ENCODE data around the gene KPNA4. TPM values are rescaled to one million over a fixed set of nuclear protein-coding genes. Genes with fewer than 3 reads are reported as not detected.
"Not testable (repeated sequence)": the region's sequence is repeated elsewhere in the genome, so short reads cannot be mapped to it uniquely, and the experiment has no call there.

Gene KPNA4
- total and polyA plus RNA-seq, 4 donors, result 12.5 to 61.1 (median 39.6) TPM

- Histone ChIP-seq H3K27ac (ENCODE audit: low read depth in 1 of 2, low read length in 2 of 2) (no peak overlapping the region), H3K9me3 (ENCODE audit: control insufficient read depth, low read length) (peaks cover 2% of the 10 kb centered on the region), H3K27me3 (ENCODE audit: control insufficient read depth in 1 of 2, insufficient read depth in 2 of 2, low read length in 1 of 2) (no peaks in the 10 kb centered on the region), H3K4me3 (ENCODE audit: low read length in 2 of 2) (no peak overlapping the region), H3K4me1 (ENCODE audit: control insufficient read depth in 1 of 2, insufficient read depth in 2 of 2, low read length in 2 of 2) (peaks cover 0 to 1% of the 10 kb centered on the region in 2 donors), H3K36me3 (ENCODE audit: control insufficient read depth in 1 of 2, insufficient read depth in 2 of 2, low read length in 1 of 2) (no peaks in the 10 kb centered on the region)
- ATAC-seq (ENCODE audit: low FRiP score) (no peak), DNase-seq (no peak)
- intact Hi-C loops (cut with DNase I), result no loop called here
- WGBS, 2 donors, result 9 to 11% methylated on average over 2 of the region's 2 CpGs
Observed at GRCh38 chr3:160577093-160577492, 11.7 kb upstream of the KPNA4 start.

GRCh38 chr3:160576621-160577020 lies 11.2 kb upstream of the KPNA4 start:
- intact Hi-C loops (cut with DNase I), result no loop called here
- DNase-seq, result no peak
- no peaks in the 10 kb centered on the region for H3K36me3 ChIP-seq (ENCODE audit: control insufficient read depth in 1 of 2, insufficient read depth in 2 of 2, low read length in 1 of 2)
- peaks cover 0 to 1% of the 10 kb centered on the region in 2 donors for H3K4me1 ChIP-seq (ENCODE audit: control insufficient read depth in 1 of 2, insufficient read depth in 2 of 2, low read length in 2 of 2)
- no peak for ATAC-seq (ENCODE audit: low FRiP score)
- no peak overlapping the region for H3K4me3 ChIP-seq (ENCODE audit: low read length in 2 of 2)
- H3K27ac ChIP-seq (ENCODE audit: low read depth in 1 of 2, low read length in 2 of 2), result no peak overlapping the region
- H3K9me3 ChIP-seq (ENCODE audit: control insufficient read depth, low read length), result peaks cover 2% of the 10 kb centered on the region
- H3K27me3 ChIP-seq (ENCODE audit: control insufficient read depth in 1 of 2, insufficient read depth in 2 of 2, low read length in 1 of 2), result no peaks in the 10 kb centered on the region

GRCh38 chr3:160575589-160575988 lies 10.2 kb upstream of the KPNA4 start:
- intact Hi-C loops (cut with DNase I), result no loop called here
- Histone ChIP-seq H3K4me3 (ENCODE audit: low read length in 2 of 2) (no peak overlapping the region), H3K36me3 (ENCODE audit: control insufficient read depth in 1 of 2, insufficient read depth in 2 of 2, low read length in 1 of 2) (no peaks in the 10 kb centered on the region), H3K27me3 (ENCODE audit: control insufficient read depth in 1 of 2, insufficient read depth in 2 of 2, low read length in 1 of 2) (no peaks in the 10 kb centered on the region), H3K4me1 (ENCODE audit: control insufficient read depth in 1 of 2, insufficient read depth in 2 of 2, low read length in 2 of 2) (peaks cover 0 to 1% of the 10 kb centered on the region in 2 donors), H3K9me3 (ENCODE audit: control insufficient read depth, low read length) (no peaks in the 10 kb centered on the region), H3K27ac (ENCODE audit: low read depth in 1 of 2, low read length in 2 of 2) (no peak overlapping the region)
- DNase-seq (no peak), ATAC-seq (ENCODE audit: low FRiP score) (no peak)
- WGBS, 2 donors, result 57 to 70% methylated on average over 1 of the region's 1 CpG

GRCh38 chr3:160574636-160575035 lies 9.3 kb upstream of the KPNA4 start:
- ATAC-seq (ENCODE audit: low FRiP score), result no peak
- Histone ChIP-seq H3K27ac (ENCODE audit: low read depth in 1 of 2, low read length in 2 of 2) (no peak overlapping the region), H3K4me1 (ENCODE audit: control insufficient read depth in 1 of 2, insufficient read depth in 2 of 2, low read length in 2 of 2) (peaks cover 0 to 1% of the 10 kb centered on the region in 2 donors), H3K27me3 (ENCODE audit: control insufficient read depth in 1 of 2, insufficient read depth in 2 of 2, low read length in 1 of 2) (no peaks in the 10 kb centered on the region), H3K36me3 (ENCODE audit: control insufficient read depth in 1 of 2, insufficient read depth in 2 of 2, low read length in 1 of 2) (no peaks in the 10 kb centered on the region), H3K9me3 (ENCODE audit: control insufficient read depth, low read length) (no peaks in the 10 kb centered on the region), H3K4me3 (ENCODE audit: low read length in 2 of 2) (no peak overlapping the region)
- DNase-seq, result no peak
- WGBS, 2 donors, result 94 to 95% methylated on average over 3 of the region's 3 CpGs
- intact Hi-C loops (cut with DNase I), result no loop called here

- H3K4me1 ChIP-seq (ENCODE audit: control insufficient read depth in 1 of 2, insufficient read depth in 2 of 2, low read length in 2 of 2); DNase-seq; intact Hi-C loops (cut with DNase I); ATAC-seq (ENCODE audit: low FRiP score); H3K27me3 ChIP-seq (ENCODE audit: control insufficient read depth in 1 of 2, insufficient read depth in 2 of 2, low read length in 1 of 2); H3K27ac ChIP-seq (ENCODE audit: low read depth in 1 of 2, low read length in 2 of 2); H3K4me3 ChIP-seq (ENCODE audit: low read length in 2 of 2); H3K36me3 ChIP-seq (ENCODE audit: control insufficient read depth in 1 of 2, insufficient read depth in 2 of 2, low read length in 1 of 2); H3K9me3 ChIP-seq (ENCODE audit: control insufficient read depth, low read length): not testable (repeated sequence)
- 97% methylated on average over 35 of the region's 35 CpGs for WGBS, 2 donors
Observed at GRCh38 chr3:160573955-160574525, 8.7 kb upstream of the KPNA4 start.

- H3K4me1 ChIP-seq (ENCODE audit: control insufficient read depth in 1 of 2, insufficient read depth in 2 of 2, low read length in 2 of 2), result no peaks in the 10 kb centered on the region
- no peak for ATAC-seq (ENCODE audit: low FRiP score)
- H3K36me3 ChIP-seq (ENCODE audit: control insufficient read depth in 1 of 2, insufficient read depth in 2 of 2, low read length in 1 of 2), result no peaks in the 10 kb centered on the region
- no peak for DNase-seq
- H3K9me3 ChIP-seq (ENCODE audit: control insufficient read depth, low read length), result no peaks in the 10 kb centered on the region
- H3K4me3 ChIP-seq (ENCODE audit: low read length in 2 of 2), result no peak overlapping the region
- intact Hi-C loops (cut with DNase I), result loop anchor here (10.0 kb wide), 2 partner anchors 185 to 375 kb away; partner anchors contain the start of gene PPM1L (in 2 of the 2)
- 91% methylated on average over 4 of the region's 4 CpGs for WGBS, 2 donors
- no peak overlapping the region for H3K27ac ChIP-seq (ENCODE audit: low read depth in 1 of 2, low read length in 2 of 2)
- no peaks in the 10 kb centered on the region for H3K27me3 ChIP-seq (ENCODE audit: control insufficient read depth in 1 of 2, insufficient read depth in 2 of 2, low read length in 1 of 2)
Observed at GRCh38 chr3:160569894-160570652, 4.7 kb upstream of the KPNA4 start.

- ATAC-seq (ENCODE audit: low FRiP score), result no peak
- Histone ChIP-seq H3K27ac (ENCODE audit: low read depth in 1 of 2, low read length in 2 of 2) (no peak overlapping the region), H3K27me3 (ENCODE audit: control insufficient read depth in 1 of 2, insufficient read depth in 2 of 2, low read length in 1 of 2) (no peaks in the 10 kb centered on the region), H3K4me1 (ENCODE audit: control insufficient read depth in 1 of 2, insufficient read depth in 2 of 2, low read length in 2 of 2) (no peaks in the 10 kb centered on the region), H3K36me3 (ENCODE audit: control insufficient read depth in 1 of 2, insufficient read depth in 2 of 2, low read length in 1 of 2) (no peaks in the 10 kb centered on the region), H3K9me3 (ENCODE audit: control insufficient read depth, low read length) (no peaks in the 10 kb centered on the region), H3K4me3 (ENCODE audit: low read length in 2 of 2) (no peak overlapping the region)
- 94 to 97% methylated on average over 10 of the region's 10 CpGs for WGBS, 2 donors
- intact Hi-C loops (cut with DNase I), result loop anchor here (10.0 kb wide), 2 partner anchors 186 to 376 kb away; partner anchors contain the start of gene PPM1L (in 2 of the 2)
- no peak for DNase-seq
Observed at GRCh38 chr3:160568989-160569388, 3.6 kb upstream of the KPNA4 start.

- ATAC-seq (ENCODE audit: low FRiP score) (no peak), DNase-seq (no peak)
- Histone ChIP-seq H3K27ac (ENCODE audit: low read depth in 1 of 2, low read length in 2 of 2) (no peak overlapping the region), H3K4me3 (ENCODE audit: low read length in 2 of 2) (no peak overlapping the region), H3K9me3 (ENCODE audit: control insufficient read depth, low read length) (no peaks in the 10 kb centered on the region), H3K4me1 (ENCODE audit: control insufficient read depth in 1 of 2, insufficient read depth in 2 of 2, low read length in 2 of 2) (no peaks in the 10 kb centered on the region), H3K27me3 (ENCODE audit: control insufficient read depth in 1 of 2, insufficient read depth in 2 of 2, low read length in 1 of 2) (no peaks in the 10 kb centered on the region), H3K36me3 (ENCODE audit: control insufficient read depth in 1 of 2, insufficient read depth in 2 of 2, low read length in 1 of 2) (no peaks in the 10 kb centered on the region)
- intact Hi-C loops (cut with DNase I), result loop anchor here (10.0 kb wide), 2 partner anchors 187 to 377 kb away; partner anchors contain the start of gene PPM1L (in 2 of the 2)
- WGBS, 2 donors, result 95 to 98% methylated on average over 3 of the region's 3 CpGs
Observed at GRCh38 chr3:160567774-160568173, 2.4 kb upstream of the KPNA4 start.

- H3K36me3 ChIP-seq (ENCODE audit: control insufficient read depth in 1 of 2, insufficient read depth in 2 of 2, low read length in 1 of 2), result no peaks in the 10 kb centered on the region
- intact Hi-C loops (cut with DNase I), result loop anchor here (10.0 kb wide), 2 partner anchors 188 to 378 kb away; partner anchors contain the start of gene PPM1L (in 2 of the 2)
- no peaks in the 10 kb centered on the region for H3K27me3 ChIP-seq (ENCODE audit: control insufficient read depth in 1 of 2, insufficient read depth in 2 of 2, low read length in 1 of 2)
- no peak overlapping the region for H3K27ac ChIP-seq (ENCODE audit: low read depth in 1 of 2, low read length in 2 of 2)
- ATAC-seq (ENCODE audit: low FRiP score), result no peak
- H3K9me3 ChIP-seq (ENCODE audit: control insufficient read depth, low read length), result no peaks in the 10 kb centered on the region
- 6 to 13% methylated on average over 10 of the region's 10 CpGs for WGBS, 2 donors
- DNase-seq, result no peak
- H3K4me1 ChIP-seq (ENCODE audit: control insufficient read depth in 1 of 2, insufficient read depth in 2 of 2, low read length in 2 of 2), result no peaks in the 10 kb centered on the region
- H3K4me3 ChIP-seq (ENCODE audit: low read length in 2 of 2), result peak overlapping the region; percentile 22 to 84
Observed at GRCh38 chr3:160566499-160566898, 1.1 kb upstream of the KPNA4 start.

Data from aorta (tissue), 5 donors.